Measurements from ENCODE around the gene DBF4B.

DNA sequence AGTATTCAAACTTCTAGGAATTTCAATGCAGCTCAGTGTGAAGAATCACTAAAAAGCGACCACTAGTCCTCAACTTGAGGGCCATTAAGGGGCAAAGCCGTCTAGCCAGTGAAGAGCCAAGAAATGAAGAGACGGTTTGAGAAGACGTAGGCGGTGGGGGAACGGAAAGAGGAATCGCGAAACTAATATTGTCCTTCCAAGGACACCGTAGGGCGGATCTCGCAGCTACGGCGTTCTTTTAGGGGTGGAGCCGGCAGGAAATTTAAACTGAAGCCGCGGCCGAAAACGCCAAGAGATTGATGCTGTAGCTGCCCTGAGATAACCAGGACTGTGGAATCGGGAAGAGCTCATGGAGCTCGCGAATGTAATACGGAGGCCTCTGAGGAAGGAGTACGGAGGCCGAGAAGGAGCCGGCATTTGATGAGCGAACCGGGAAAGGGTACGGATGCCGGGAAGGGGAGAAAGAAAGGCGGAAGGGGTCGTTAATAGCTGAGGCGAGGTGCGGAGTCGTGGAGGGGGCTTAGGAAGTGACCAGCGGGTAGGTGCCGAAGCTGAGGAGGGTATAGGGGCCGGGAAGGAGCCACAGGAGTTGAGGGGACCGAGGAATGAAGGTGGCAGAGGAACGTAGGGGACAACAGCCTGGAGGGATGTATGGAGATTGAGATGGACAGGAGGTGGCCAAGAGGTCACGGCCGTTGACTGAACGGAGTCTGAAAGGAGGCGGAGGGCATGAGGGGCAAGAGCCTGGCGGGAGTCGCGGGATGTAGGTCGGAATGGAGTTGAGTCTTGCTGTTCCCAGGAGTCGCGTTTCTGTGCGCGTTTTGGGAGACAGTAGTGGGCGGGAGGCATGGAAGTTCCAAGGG, at the start of gene DBF4B:
- TF ChIP-seq CTCF (IDR thresholded peaks at IDR 0.05) (no peak), POLR2A (IDR thresholded peaks at IDR 0.05) (no peak)
